ENCODE measurements around the gene NEURL1B. TPM values are rescaled to one million over a fixed set of nuclear protein-coding genes. Genes with fewer than 3 reads are reported as not detected.

The NEURL1B gene
- total RNA-seq, 6 experiments from 2014 or later: 4.9 to 9.8 (median 6.4) TPM

DNA sequence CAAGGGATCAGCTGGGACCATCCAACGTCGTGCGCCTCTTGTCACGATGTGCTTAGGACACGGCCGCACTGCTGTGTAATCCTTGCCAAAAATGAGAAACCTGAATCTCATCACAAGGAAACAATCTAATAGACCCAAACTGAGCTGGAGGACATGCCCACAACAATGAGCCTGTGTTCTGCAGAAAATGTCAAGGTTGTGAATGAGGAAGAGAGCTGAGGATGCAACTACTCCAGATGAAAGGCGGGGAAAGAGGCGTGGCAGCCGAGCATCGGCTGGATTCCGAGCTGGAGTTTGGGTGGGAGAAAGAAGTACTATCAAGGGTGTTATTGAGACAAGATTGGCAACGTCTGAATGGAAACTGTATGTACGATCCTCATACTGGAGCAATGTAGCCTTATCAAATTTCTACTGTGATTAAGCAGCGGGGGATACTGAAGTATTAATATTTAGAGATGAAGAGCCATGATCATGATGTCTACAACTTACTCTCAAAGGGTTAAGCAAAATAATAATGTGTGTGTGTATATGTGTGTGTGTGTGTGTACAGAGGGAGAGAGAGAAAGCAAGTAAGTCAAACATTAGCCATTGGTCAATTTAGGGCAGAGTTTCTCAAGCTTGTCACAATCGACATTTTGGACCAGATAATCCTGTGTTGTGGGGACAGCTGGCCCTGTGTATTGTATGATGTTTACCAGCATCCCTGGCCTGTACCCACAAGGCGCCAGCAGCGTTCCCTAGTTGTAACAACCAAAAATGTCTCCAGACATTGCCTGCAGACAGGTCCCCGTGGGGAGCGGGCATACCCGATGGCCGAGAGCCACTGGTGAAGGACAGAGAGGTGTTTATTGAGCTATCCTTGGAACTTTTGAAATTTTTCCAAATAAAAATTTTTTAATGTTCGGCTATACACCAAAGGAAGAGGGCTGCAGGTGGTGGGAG is 83.5 kb downstream of the NEURL1B start:
- peak; percentile 53 to 80 (median 76) for DNase-seq
- no peaks in the 10 kb centered on the region for H3K36me3 ChIP-seq
- WGBS (ENCODE audit: insufficient coverage, low coverage, low lambda C conversion rate, missing lambda C conversion rate): 46% methylated on average over 17 of the region's 22 CpGs
- intact Hi-C loops (cut with DNase I): loop anchor here in 1 of 2 donors (5.0 kb wide), 1 partner anchor 38 kb away; no protein-coding TSS in a partner anchor
- no peaks in the 10 kb centered on the region for H3K9me3 ChIP-seq
- ATAC-seq: peak; percentile 70 to 82 (median 78)
- H3K4me1 ChIP-seq: peaks cover 0 to 59% (median 27%) of the 10 kb centered on the region in 4 donors
- H3K4me3 ChIP-seq: peak overlapping the region in 1 of 3 donors; percentile 13
- TF ChIP-seq, protein P1, sequence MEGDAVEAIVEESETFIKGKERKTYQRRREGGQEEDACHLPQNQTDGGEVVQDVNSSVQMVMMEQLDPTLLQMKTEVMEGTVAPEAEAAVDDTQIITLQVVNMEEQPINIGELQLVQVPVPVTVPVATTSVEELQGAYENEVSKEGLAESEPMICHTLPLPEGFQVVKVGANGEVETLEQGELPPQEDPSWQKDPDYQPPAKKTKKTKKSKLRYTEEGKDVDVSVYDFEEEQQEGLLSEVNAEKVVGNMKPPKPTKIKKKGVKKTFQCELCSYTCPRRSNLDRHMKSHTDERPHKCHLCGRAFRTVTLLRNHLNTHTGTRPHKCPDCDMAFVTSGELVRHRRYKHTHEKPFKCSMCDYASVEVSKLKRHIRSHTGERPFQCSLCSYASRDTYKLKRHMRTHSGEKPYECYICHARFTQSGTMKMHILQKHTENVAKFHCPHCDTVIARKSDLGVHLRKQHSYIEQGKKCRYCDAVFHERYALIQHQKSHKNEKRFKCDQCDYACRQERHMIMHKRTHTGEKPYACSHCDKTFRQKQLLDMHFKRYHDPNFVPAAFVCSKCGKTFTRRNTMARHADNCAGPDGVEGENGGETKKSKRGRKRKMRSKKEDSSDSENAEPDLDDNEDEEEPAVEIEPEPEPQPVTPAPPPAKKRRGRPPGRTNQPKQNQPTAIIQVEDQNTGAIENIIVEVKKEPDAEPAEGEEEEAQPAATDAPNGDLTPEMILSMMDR (IDR thresholded peaks at IDR 0.05): no peak
- no peak for TF ChIP-seq POLR2A (IDR thresholded peaks at IDR 0.05)
- peak overlapping the region; percentile 35 to 88 (median 80) for H3K27ac ChIP-seq
- H3K27me3 ChIP-seq: no peaks in the 10 kb centered on the region

DNA sequence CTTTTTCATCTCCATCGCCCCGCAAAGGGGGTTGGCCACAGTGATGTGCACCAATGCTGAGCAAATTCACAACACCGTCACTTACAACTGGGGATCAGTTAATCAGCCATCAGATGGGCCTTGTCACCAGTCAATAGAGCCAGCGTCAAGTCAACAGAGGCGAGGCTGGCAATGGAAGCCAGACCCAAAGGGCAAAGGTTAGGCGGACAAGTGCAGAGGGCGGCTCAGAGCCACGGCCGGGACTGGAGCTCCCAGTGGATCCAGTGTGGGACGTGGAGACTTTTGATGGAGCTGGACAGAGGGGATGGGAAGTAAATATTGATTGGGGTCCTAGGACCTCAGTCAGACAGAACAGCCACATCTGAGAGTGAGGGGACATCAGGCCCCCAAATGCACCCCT is 84.2 kb downstream of the NEURL1B start:
- intact Hi-C loops (cut with DNase I): loop anchor here in 1 of 2 donors (5.0 kb wide), 1 partner anchor 37 kb away; no protein-coding TSS in a partner anchor
- ATAC-seq (peak; percentile 76 to 86 (median 84)), DNase-seq (peak; percentile 81 to 92 (median 92))
- WGBS (ENCODE audit: insufficient coverage, low coverage, low lambda C conversion rate, missing lambda C conversion rate): 38% methylated on average over 9 of the region's 10 CpGs
- H3K36me3 ChIP-seq: no peaks in the 10 kb centered on the region
- peak overlapping the region in 1 of 3 donors; percentile 13 for H3K4me3 ChIP-seq
- H3K4me1 ChIP-seq: peaks cover 0 to 59% (median 27%) of the 10 kb centered on the region in 4 donors
- H3K27ac ChIP-seq: peak overlapping the region; percentile 35 to 88 (median 80)
- no peaks in the 10 kb centered on the region for H3K9me3 ChIP-seq
- H3K27me3 ChIP-seq: no peaks in the 10 kb centered on the region
- TF ChIP-seq, protein P1 (IDR thresholded peaks at IDR 0.05): no peak
- no peak for TF ChIP-seq POLR2A (IDR thresholded peaks at IDR 0.05)

DNA sequence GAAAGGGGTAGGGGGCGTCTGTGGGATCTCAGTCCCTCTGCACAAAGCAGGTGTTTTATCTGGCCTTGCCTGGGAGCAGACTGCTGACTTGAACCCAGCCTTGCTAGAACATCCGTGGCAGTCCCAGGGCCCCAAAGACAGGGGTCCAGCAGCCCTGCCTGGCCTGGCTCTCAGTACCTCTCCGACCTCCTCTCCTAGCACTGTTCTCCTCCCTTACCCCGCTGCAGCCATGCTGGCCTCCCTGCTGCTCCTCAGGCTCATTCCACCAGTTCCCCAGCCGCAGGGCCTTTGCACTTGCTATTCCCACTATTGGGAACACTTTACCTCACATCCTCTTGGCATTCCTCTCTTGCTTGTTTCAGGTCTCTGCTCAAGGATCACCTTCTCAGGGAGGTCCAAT is 84.7 kb downstream of the NEURL1B start:
- DNase-seq (peak in 1 of 3 donors; percentile 19), ATAC-seq (no peak)
- Histone ChIP-seq H3K4me3 (no peak overlapping the region), H3K27ac (peak overlapping the region in 2 of 3 donors; percentile 80 to 88), H3K36me3 (no peaks in the 10 kb centered on the region), H3K4me1 (peaks cover 0 to 59% (median 27%) of the 10 kb centered on the region in 4 donors), H3K9me3 (no peaks in the 10 kb centered on the region), H3K27me3 (no peaks in the 10 kb centered on the region)
- TF ChIP-seq POLR2A (IDR thresholded peaks at IDR 0.05): no peak
- TF ChIP-seq, protein P1 (IDR thresholded peaks at IDR 0.05): no peak
- intact Hi-C loops (cut with DNase I): loop anchor here in 1 of 2 donors (5.0 kb wide), 1 partner anchor 37 kb away; no protein-coding TSS in a partner anchor
- 90% methylated on average over 2 of the region's 5 CpGs for WGBS (ENCODE audit: insufficient coverage, low coverage, low lambda C conversion rate, missing lambda C conversion rate)

DNA sequence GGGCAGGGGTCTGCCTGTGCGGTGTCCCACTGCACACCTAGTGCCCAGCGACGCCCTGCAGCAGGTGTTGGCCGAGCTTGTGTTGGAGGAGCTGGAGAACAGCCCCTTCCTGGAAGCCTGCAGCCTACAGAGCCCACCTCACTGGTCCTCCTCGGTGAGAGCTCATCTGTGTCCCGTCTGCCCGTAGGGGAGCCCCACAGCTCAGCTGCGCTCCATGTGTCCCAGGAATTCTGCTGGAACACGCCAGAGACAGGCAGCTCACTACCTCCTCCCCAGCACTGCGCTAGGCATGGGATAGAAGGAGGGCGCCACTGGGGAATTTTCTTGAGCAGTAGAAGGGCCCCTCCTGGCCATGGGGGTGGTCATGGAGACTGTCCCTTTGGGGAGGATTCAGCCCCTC is 85.9 kb downstream of the NEURL1B start:
- 97% methylated on average over 5 of the region's 11 CpGs for WGBS (ENCODE audit: insufficient coverage, low coverage, low lambda C conversion rate, missing lambda C conversion rate)
- peak in 1 of 3 donors; percentile 11 for DNase-seq
- no peak for ATAC-seq
- TF ChIP-seq, protein P1 (IDR thresholded peaks at IDR 0.05): no peak
- no peak for TF ChIP-seq POLR2A (IDR thresholded peaks at IDR 0.05)
- intact Hi-C loops (cut with DNase I): loop anchor here in 1 of 2 donors (5.0 kb wide), 1 partner anchor 35 kb away; no protein-coding TSS in a partner anchor
- no peaks in the 10 kb centered on the region for H3K27me3 ChIP-seq
- peaks cover 0 to 51% (median 23%) of the 10 kb centered on the region in 4 donors for H3K4me1 ChIP-seq
- no peak overlapping the region for H3K27ac ChIP-seq
- H3K9me3 ChIP-seq: no peaks in the 10 kb centered on the region
- H3K4me3 ChIP-seq: no peak overlapping the region
- H3K36me3 ChIP-seq: no peaks in the 10 kb centered on the region

Data from right lobe of liver (tissue), 6 donors.